HepG2 (cell line): Measurements from ENCODE around the gene IARS2.

Experiments used
- CREB1 ChIP-seq, 2 experiments: fragments of 450-650 bp in 1 of 2; IDR thresholded peaks; 2 replicates each; pipeline ENCODE4 v1.6.1; 2016 to 2017; ENCODE audit warnings: control low read depth in 1 of 2, mild to moderate bottlenecking in 1 of 2, missing compliant biosample characterization in 1 of 2, missing genetic modification characterization in 1 of 2
- CTCF ChIP-seq: sonication (generic); formaldehyde crosslinking; IDR thresholded peaks from 2 replicates; pipeline ENCODE4 v1.5.0; 2020; ENCODE audit warnings: mild to moderate bottlenecking, missing genetic modification reagents, moderate library complexity
- MZF1 ChIP-seq: sonication (generic); formaldehyde crosslinking; IDR thresholded peaks from 2 replicates; pipeline ENCODE4 v1.8.1; 2023; ENCODE audit warnings: mild to moderate bottlenecking, missing genetic modification reagents, borderline replicate concordance
- TFAP4 ChIP-seq: sonication (generic); IDR thresholded peaks from 2 replicates; pipeline ENCODE4 v1.6.1; 2016; ENCODE audit warnings: low read depth, borderline replicate concordance

- no peak for TF ChIP-seq CTCF
- TF ChIP-seq TFAP4 = no peak
- TF ChIP-seq MZF1 (CRISPR knock-in tag) = no peak
- no peak for TF ChIP-seq CREB1 (IDR thresholded peaks at IDR 0.05)
- TF ChIP-seq CREB1 (CRISPR knock-in tag; IDR thresholded peaks at IDR 0.05) = no peak
Observed at GRCh38 chr1:220157738-220158137, 63.8 kb downstream of the IARS2 start.
